CD14-positive monocyte (primary cell): ENCODE data around the gene RAB12. TPM values are rescaled to one million over a fixed set of nuclear protein-coding genes. Genes with fewer than 3 reads are reported as not detected.
A peak's percentile ranks its signal among the peaks of the same experiment; 100 is the strongest.

Source experiments
- DNase-seq, 3 donors: peaks; one replicate each; pipeline ENCODE4 v3.0.0-alpha.2; 2011 to 2022
- H2AFZ ChIP-seq: 2 replicates; pipeline ENCODE4 v1.6.0; 2012; ENCODE audit warnings: mild to moderate bottlenecking, low read depth, low read length, inconsistent platforms; ENCODE audit not compliant: insufficient read depth, poor library complexity, severe bottlenecking
- H3K27ac ChIP-seq, 2 donors: 1 replicate in 1 of 2; 2 replicates in 1 of 2; pipeline ENCODE4 v1.5.1; 2012 to 2013; ENCODE audit warnings: low read length in 2 of 2, control low read depth in 1 of 2, inconsistent platforms in 1 of 2, low read depth in 1 of 2, mild to moderate bottlenecking in 1 of 2
- H3K27me3 ChIP-seq, 2 donors: one replicate each; pipeline versions ENCODE4 v1.6.0 to v1.6.1; 2011 to 2013; ENCODE audit warnings: low read length in 2 of 2; ENCODE audit not compliant: control insufficient read depth in 2 of 2, insufficient read depth in 2 of 2
- H3K36me3 ChIP-seq, 2 donors: replicated peaks in 1 of 2; 1 replicate in 1 of 2; 2 replicates in 1 of 2; pipeline versions ENCODE4 v1.5.1 to v1.6.1; 2012 to 2013; ENCODE audit warnings: low read length in 2 of 2, control low read depth in 1 of 2, inconsistent platforms in 1 of 2, mild to moderate bottlenecking in 1 of 2; ENCODE audit not compliant: insufficient read depth in 2 of 2, control insufficient read depth in 1 of 2
- H3K4me1 ChIP-seq, 2 donors: 1 replicate in 1 of 2; 2 replicates in 1 of 2; pipeline versions ENCODE4 v1.5.1 to v1.6.1; 2012 to 2013; ENCODE audit warnings: low read length in 2 of 2, control low read depth in 1 of 2, inconsistent platforms in 1 of 2, mild to moderate bottlenecking in 1 of 2, moderate library complexity in 1 of 2; ENCODE audit not compliant: insufficient read depth in 2 of 2, control insufficient read depth in 1 of 2
- H3K4me2 ChIP-seq: replicated peaks from 2 replicates; pipeline ENCODE3; 2012; ENCODE audit warnings: low read length, moderate library complexity, mild to moderate bottlenecking; ENCODE audit not compliant: poor library complexity, severe bottlenecking; ENCODE audit errors: extremely low read depth
- H3K4me3 ChIP-seq, 3 experiments: fragments of 200-600 bp in 1 of 3; sonication (generic) in 1 of 3; replicated peaks in 1 of 3; 1 replicate in 2 of 3; 2 replicates in 1 of 3; pipeline ENCODE4 v1.5.1; 2011 to 2013; ENCODE audit warnings: low read length in 3 of 3, mild to moderate bottlenecking in 3 of 3, control low read depth in 2 of 3, low read depth in 2 of 3, inconsistent platforms in 1 of 3, moderate library complexity in 1 of 3
- H3K79me2 ChIP-seq: 2 replicates; pipeline ENCODE4 v1.6.0; 2012; ENCODE audit warnings: mild to moderate bottlenecking, control low read depth, inconsistent platforms, low read length, moderate library complexity; ENCODE audit not compliant: insufficient read depth
- H3K9ac ChIP-seq: 2 replicates; pipeline ENCODE4 v1.6.0; 2017; ENCODE audit warnings: low read length, mild to moderate bottlenecking; ENCODE audit not compliant: insufficient read depth, poor library complexity, severe bottlenecking
- H3K9me3 ChIP-seq, 2 donors: replicated peaks in 1 of 2; 1 replicate in 1 of 2; 2 replicates in 1 of 2; pipeline versions ENCODE4 v1.5.1 to v1.6.1; 2012 to 2013; ENCODE audit warnings: low read length in 2 of 2, control low read depth in 1 of 2; ENCODE audit not compliant: control insufficient read depth in 1 of 2, insufficient read depth in 1 of 2
- H4K20me1 ChIP-seq: 2 replicates; pipeline ENCODE4 v1.6.0; 2012; ENCODE audit warnings: mild to moderate bottlenecking, low read length, control low read depth, moderate library complexity; ENCODE audit not compliant: insufficient read depth
- H3K27ac Mint-ChIP-seq, 7 donors: one replicate each; pipeline ENCODE4 v1.8.0; 2020; ENCODE audit warnings: mild to moderate bottlenecking in 7 of 7, mixed read lengths in 7 of 7, moderate library complexity in 6 of 7, inconsistent platforms in 2 of 7
- H3K27me3 Mint-ChIP-seq, 3 donors: one replicate each; pipeline ENCODE4 v1.8.0; 2021 to 2022; ENCODE audit warnings: low read depth in 3 of 3, mild to moderate bottlenecking in 3 of 3, mixed read lengths in 3 of 3, moderate library complexity in 3 of 3, inconsistent platforms in 1 of 3
- H3K36me3 Mint-ChIP-seq, 2 donors: one replicate each; pipeline ENCODE4 v1.8.0; 2020; ENCODE audit warnings: mixed read lengths in 2 of 2, inconsistent platforms in 1 of 2, mild to moderate bottlenecking in 1 of 2
- H3K4me1 Mint-ChIP-seq: one replicate; pipeline ENCODE4 v1.8.0; 2020; ENCODE audit warnings: mild to moderate bottlenecking, mixed read lengths
- H3K4me3 Mint-ChIP-seq, 2 donors: one replicate each; pipeline ENCODE4 v1.8.0; 2020; ENCODE audit warnings: mild to moderate bottlenecking in 2 of 2, mixed read lengths in 2 of 2, moderate library complexity in 1 of 2
- H3K9me3 Mint-ChIP-seq, 7 donors: one replicate each; pipeline ENCODE4 v1.8.0; 2020 to 2022; ENCODE audit warnings: mixed read lengths in 7 of 7, mild to moderate bottlenecking in 6 of 7, moderate library complexity in 6 of 7, inconsistent platforms in 2 of 7
- WGBS: methylation state at CpG from one replicate; pipeline ENCODE4 v1.1.5; 2013; ENCODE audit warnings: missing lambda C conversion rate; ENCODE audit not compliant: insufficient coverage; 5-methylcytosine and 5-hydroxymethylcytosine counted together
- intact Hi-C, 2 donors: fragments of 100-400 bp; cut with micrococcal nuclease; formaldehyde crosslinking; loops; one replicate each; pipeline versions ENCODE4 v1.15.0 to v1.15.1; 2023
- polyA plus RNA-seq, 3 donors: library from polyadenylated mRNA; depleted of rRNA in 1 of 3; unstranded in 2 of 3; stranded (reverse) in 1 of 3; fragments of 300-500 nt in 2 of 3; fragments of >200 nt in 1 of 3; fragmentation: Illumina TruSeq in 2 of 3; gene quantifications; 1 replicate in 2 of 3; 2 replicates in 1 of 3; pipeline ENCODE4 v1.2.3, GENCODE V29; 2012 to 2021
- TF ChIP-seq, protein P1 (sequence below): fragments of 200-600 bp; IDR thresholded peaks from one replicate; pipeline ENCODE4 v1.8.0; 2022; ENCODE audit warnings: antibody characterized with exemption, mild to moderate bottlenecking

The RAB12 gene
- polyA plus RNA-seq, 3 donors: 0.15 to 22.1 (median 0.16) TPM

DNA sequence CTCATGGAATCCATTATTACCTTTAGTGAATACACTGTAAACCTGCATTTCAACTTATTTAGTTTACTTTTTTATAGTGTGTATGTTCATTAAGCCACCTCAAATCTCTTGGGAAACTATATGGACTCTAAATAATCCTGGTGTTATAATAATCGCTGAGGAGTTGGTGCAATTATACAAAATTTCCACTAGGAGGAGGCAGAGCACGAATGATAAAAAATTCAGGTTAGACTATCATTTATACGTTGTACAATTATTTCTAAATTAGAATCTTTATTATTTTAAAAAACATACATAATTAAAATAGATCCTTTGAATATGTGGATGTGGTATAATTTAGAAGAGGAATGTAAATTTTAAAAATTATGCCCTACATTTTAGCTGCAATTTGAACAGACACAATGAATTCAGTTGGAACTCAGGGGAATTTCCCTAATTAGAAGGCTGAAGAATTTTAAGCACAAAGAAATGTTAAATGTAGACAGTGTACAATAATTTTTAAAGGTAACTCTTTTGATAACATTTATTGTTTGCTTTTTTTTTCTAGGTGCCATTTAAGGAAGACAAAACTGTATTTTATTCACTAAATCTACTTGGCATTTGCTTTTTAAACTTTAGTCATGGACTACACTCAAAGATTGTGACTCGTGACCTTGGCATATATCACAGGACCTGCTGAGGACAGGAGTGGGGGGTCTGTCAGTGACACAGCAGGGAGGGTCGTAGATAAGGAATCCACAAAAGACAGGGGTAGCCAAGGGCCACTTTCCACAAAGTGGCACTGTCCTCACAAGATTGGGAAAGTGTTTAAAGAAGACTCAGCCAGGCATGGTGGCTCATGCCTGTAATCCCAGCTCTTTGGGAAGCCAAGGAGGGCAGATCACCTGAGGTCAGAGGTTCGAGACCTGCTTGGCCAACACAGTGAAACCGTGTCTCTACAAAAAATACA lies 45.5 kb downstream of the RAB12 start:
- peaks cover 0 to 2% of the 10 kb centered on the region in 2 donors for H3K27me3 ChIP-seq
- H4K20me1 ChIP-seq: no peaks in the 10 kb centered on the region
- intact Hi-C loops: no loop called here
- no peaks in the 10 kb centered on the region for H3K36me3 Mint-ChIP-seq
- H3K4me1 ChIP-seq: no peaks in the 10 kb centered on the region
- no peak overlapping the region for H3K9ac ChIP-seq
- H3K27me3 Mint-ChIP-seq: peaks cover 2 to 6% (median 5%) of the 10 kb centered on the region in 3 donors
- no peaks in the 10 kb centered on the region for H3K9me3 ChIP-seq
- no peak overlapping the region for H2AFZ ChIP-seq
- H3K4me1 Mint-ChIP-seq: no peaks in the 10 kb centered on the region
- H3K36me3 ChIP-seq: no peaks in the 10 kb centered on the region
- H3K4me2 ChIP-seq: no peak overlapping the region
- H3K27ac Mint-ChIP-seq: peak overlapping the region in 1 of 7 donors; percentile 47
- TF ChIP-seq, protein P1, sequence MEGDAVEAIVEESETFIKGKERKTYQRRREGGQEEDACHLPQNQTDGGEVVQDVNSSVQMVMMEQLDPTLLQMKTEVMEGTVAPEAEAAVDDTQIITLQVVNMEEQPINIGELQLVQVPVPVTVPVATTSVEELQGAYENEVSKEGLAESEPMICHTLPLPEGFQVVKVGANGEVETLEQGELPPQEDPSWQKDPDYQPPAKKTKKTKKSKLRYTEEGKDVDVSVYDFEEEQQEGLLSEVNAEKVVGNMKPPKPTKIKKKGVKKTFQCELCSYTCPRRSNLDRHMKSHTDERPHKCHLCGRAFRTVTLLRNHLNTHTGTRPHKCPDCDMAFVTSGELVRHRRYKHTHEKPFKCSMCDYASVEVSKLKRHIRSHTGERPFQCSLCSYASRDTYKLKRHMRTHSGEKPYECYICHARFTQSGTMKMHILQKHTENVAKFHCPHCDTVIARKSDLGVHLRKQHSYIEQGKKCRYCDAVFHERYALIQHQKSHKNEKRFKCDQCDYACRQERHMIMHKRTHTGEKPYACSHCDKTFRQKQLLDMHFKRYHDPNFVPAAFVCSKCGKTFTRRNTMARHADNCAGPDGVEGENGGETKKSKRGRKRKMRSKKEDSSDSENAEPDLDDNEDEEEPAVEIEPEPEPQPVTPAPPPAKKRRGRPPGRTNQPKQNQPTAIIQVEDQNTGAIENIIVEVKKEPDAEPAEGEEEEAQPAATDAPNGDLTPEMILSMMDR: peak; percentile 89
- peaks cover 0 to 6% (median 2%) of the 10 kb centered on the region in 7 donors for H3K9me3 Mint-ChIP-seq
- DNase-seq: peak in 1 of 3 donors; percentile 20
- no peak overlapping the region for H3K27ac ChIP-seq
- H3K79me2 ChIP-seq: no peaks in the 10 kb centered on the region
- H3K4me3 ChIP-seq: no peak overlapping the region
- no peak overlapping the region for H3K4me3 Mint-ChIP-seq
- 85% methylated on average over 4 of the region's 7 CpGs for WGBS

DNA sequence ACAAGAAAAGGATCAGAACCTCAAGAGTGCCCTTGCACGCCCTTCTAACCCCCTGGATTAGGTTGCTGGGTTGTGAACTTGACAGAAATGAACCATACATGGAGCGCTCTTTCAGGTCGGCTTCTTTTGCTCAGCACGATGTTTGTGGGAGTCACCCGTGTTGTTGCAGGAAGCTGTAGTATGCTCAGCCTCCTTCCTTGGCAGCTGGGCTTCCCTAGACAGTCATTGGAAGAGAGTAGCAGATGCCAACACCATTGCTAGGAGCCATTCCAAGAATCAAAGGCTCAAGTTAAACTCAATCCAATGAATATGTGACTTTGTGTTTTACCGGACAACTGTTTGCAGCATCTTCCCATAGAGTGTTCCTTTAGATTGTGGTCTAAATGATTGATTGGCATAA lies 47.0 kb downstream of the RAB12 start:
- DNase-seq: no peak
- Histone ChIP-seq H3K36me3 (no peaks in the 10 kb centered on the region), H3K4me3 (no peak overlapping the region), H3K9ac (no peak overlapping the region), H2AFZ (no peak overlapping the region), H4K20me1 (no peaks in the 10 kb centered on the region), H3K79me2 (no peaks in the 10 kb centered on the region), H3K9me3 (no peaks in the 10 kb centered on the region), H3K4me1 (no peaks in the 10 kb centered on the region), H3K27me3 (peaks cover 0 to 2% of the 10 kb centered on the region in 2 donors), H3K4me2 (no peak overlapping the region), H3K27ac (no peak overlapping the region)
- intact Hi-C loops: no loop called here
- TF ChIP-seq, protein P1: no peak
- Mint-ChIP-seq H3K9me3 (peaks cover 0 to 6% (median 2%) of the 10 kb centered on the region in 7 donors), H3K4me3 (no peak overlapping the region), H3K27me3 (peaks cover 2 to 6% (median 6%) of the 10 kb centered on the region in 3 donors), H3K4me1 (no peaks in the 10 kb centered on the region), H3K27ac (no peak overlapping the region), H3K36me3 (no peaks in the 10 kb centered on the region)
- WGBS: 88% methylated on average over 5 of the region's 6 CpGs
